ENCODE data around the gene FAM3A. TPM values are rescaled to one million over a fixed set of nuclear protein-coding genes. Genes with fewer than 3 reads are reported as not detected.

FAM3A gene
- polyA plus RNA-seq, 1 of the 3 experiments (the other 2 are of a cell fraction) = 42.1 TPM

- Histone ChIP-seq H3K27ac (ENCODE audit: low read depth in 2 of 2, low read length in 1 of 2) (no peak overlapping the region), H4K20me1 (ENCODE audit: insufficient read depth) (peaks cover 18% of the 10 kb centered on the region), H3K4me3 (ENCODE audit: low read depth in 2 of 2, low read length in 1 of 2) (no peak overlapping the region), H3K4me1 (ENCODE audit: control insufficient read depth in 1 of 2, insufficient read depth in 2 of 2, low read depth in 1 of 2, low read length in 1 of 2) (no peaks in the 10 kb centered on the region), H3K27me3 (ENCODE audit: insufficient read depth) (peaks cover 9% of the 10 kb centered on the region), H3K9me2 (no peaks in the 10 kb centered on the region), H3K79me2 (ENCODE audit: insufficient read depth) (0 out of 2 replicates have a peak, but pooled peaks cover 2% of the 10 kb centered on the region), H3K9ac (no peak overlapping the region), H3F3A (replicated peaks; ENCODE audit: insufficient read depth) (no peaks in the 10 kb centered on the region), H2AFZ (ENCODE audit: low read depth) (no peak overlapping the region), H3K36me3 (replicated peaks in 1 of 2; ENCODE audit: control insufficient read depth in 1 of 2, insufficient read depth in 2 of 2, low read length in 1 of 2) (peaks cover 0 to 33% of the 10 kb centered on the region in 2 experiments), H3K4me2 (no peak overlapping the region), H3K9me3 (no peaks in the 10 kb centered on the region)
- WGBS (ENCODE audit: low lambda C conversion rate) = 70% methylated on average over 2 of the region's 15 CpGs
- POLR2A ChIA-PET = no interaction called here
- CTCF ChIA-PET = interaction anchor here (0.7 to 1.1 kb wide), 2 partner anchors 22 to 65 kb away, joined by 3 to 4 read pairs; no protein-coding TSS in a partner anchor
- DNase-seq = no peak
- TF ChIP-seq SIN3A (IDR thresholded peaks at IDR 0.05; ENCODE audit: borderline replicate concordance, low read depth, low read length) (no peak), REST (IDR thresholded peaks at IDR 0.05; ENCODE audit: low read depth, low read length) (no peak), SMC3 (IDR thresholded peaks at IDR 0.05; ENCODE audit: low read depth, low read length) (no peak)
These were observed 49.1 kb downstream of the FAM3A start for GRCh38 chrX:154466907-154467306.

GRCh38 chrX:154466036-154466435, 50.0 kb downstream of the FAM3A start:
- Histone ChIP-seq H3K4me3 (ENCODE audit: low read depth in 2 of 2, low read length in 1 of 2) (no peak overlapping the region), H3K4me1 (ENCODE audit: control insufficient read depth in 1 of 2, insufficient read depth in 2 of 2, low read depth in 1 of 2, low read length in 1 of 2) (no peaks in the 10 kb centered on the region), H3K9me3 (no peaks in the 10 kb centered on the region), H3K27ac (ENCODE audit: low read depth in 2 of 2, low read length in 1 of 2) (no peak overlapping the region), H3F3A (replicated peaks; ENCODE audit: insufficient read depth) (no peaks in the 10 kb centered on the region), H4K20me1 (ENCODE audit: insufficient read depth) (peaks cover 23% of the 10 kb centered on the region), H3K79me2 (ENCODE audit: insufficient read depth) (peaks cover 7% of the 10 kb centered on the region; the same call in 1 of the 2 replicates), H3K4me2 (no peak overlapping the region), H3K36me3 (replicated peaks in 1 of 2; ENCODE audit: control insufficient read depth in 1 of 2, insufficient read depth in 2 of 2, low read length in 1 of 2) (peaks cover 0 to 35% of the 10 kb centered on the region in 2 experiments), H3K27me3 (ENCODE audit: insufficient read depth) (0 out of 2 replicates have a peak, but pooled peaks cover under 1% of the 10 kb centered on the region), H2AFZ (ENCODE audit: low read depth) (no peak overlapping the region), H3K9me2 (no peaks in the 10 kb centered on the region), H3K9ac (no peak overlapping the region)
- ChIA-PET CTCF (interaction anchor here (0.7 kb wide), 1 partner anchor 66 kb away, joined by 3 read pairs; no protein-coding TSS in a partner anchor), POLR2A (no interaction called here)
- TF ChIP-seq ELF1 (IDR thresholded peaks at IDR 0.05) (no peak), IRF3 (IDR thresholded peaks at IDR 0.05; ENCODE audit: low read depth, low read length) (no peak), USF2 (IDR thresholded peaks at IDR 0.05; ENCODE audit: borderline replicate concordance, low read depth, low read length) (no peak), POLR2AphosphoS5 (IDR thresholded peaks at IDR 0.05; ENCODE audit: low read depth, low read length) (no peak), EZH2phosphoT487 (IDR thresholded peaks at IDR 0.05; ENCODE audit: borderline replicate concordance, low read depth) (no peak), RAD21 (IDR thresholded peaks at IDR 0.05; ENCODE audit: low read length) (no peak), CHD2 (IDR thresholded peaks at IDR 0.05; ENCODE audit: low read length, partially characterized antibody) (no peak), SIN3A (IDR thresholded peaks at IDR 0.05; ENCODE audit: borderline replicate concordance, low read depth, low read length) (no peak), YY1 (IDR thresholded peaks at IDR 0.05; ENCODE audit: low read depth) (no peak), MXI1 (IDR thresholded peaks at IDR 0.05; ENCODE audit: low read depth, low read length) (no peak), MEF2A (IDR thresholded peaks at IDR 0.05; ENCODE audit: borderline replicate concordance, low read depth) (no peak), GATA2 (CRISPR knock-in tag; IDR thresholded peaks at IDR 0.05) (no peak), NRF1 (IDR thresholded peaks at IDR 0.05; ENCODE audit: low read depth, low read length) (no peak), MAX (IDR thresholded peaks at IDR 0.05; ENCODE audit: low read depth) (no peak), FOXJ3 (CRISPR knock-in tag; IDR thresholded peaks at IDR 0.05) (no peak), EP300 (IDR thresholded peaks at IDR 0.05; ENCODE audit: borderline replicate concordance in 1 of 2, low read depth in 1 of 2, low read length in 1 of 2) (no peak), GABPA (IDR thresholded peaks at IDR 0.05; ENCODE audit: low read depth) (no peak), RCOR1 (IDR thresholded peaks at IDR 0.05; ENCODE audit: low read length) (no peak), FOXM1 (IDR thresholded peaks at IDR 0.05; ENCODE audit: low read depth) (no peak), TEAD4 (IDR thresholded peaks at IDR 0.05; ENCODE audit: borderline replicate concordance, insufficient read depth) (no peak)
- DNase-seq = no peak
- 42% methylated on average over 6 of the region's 32 CpGs for WGBS (ENCODE audit: low lambda C conversion rate)

Data from SK-N-SH (cell line).